ENCODE results near the gene SPDYE16. TPM values are rescaled to one million over a fixed set of nuclear protein-coding genes. Genes with fewer than 3 reads are reported as not detected.
"Not testable (repeated sequence)": the region's sequence is repeated elsewhere in the genome, so short reads cannot be mapped to it uniquely, and the experiment has no call there.

The SPDYE16 gene
- total RNA-seq, 4 donors from 2014 or later, result not detected

DNA sequence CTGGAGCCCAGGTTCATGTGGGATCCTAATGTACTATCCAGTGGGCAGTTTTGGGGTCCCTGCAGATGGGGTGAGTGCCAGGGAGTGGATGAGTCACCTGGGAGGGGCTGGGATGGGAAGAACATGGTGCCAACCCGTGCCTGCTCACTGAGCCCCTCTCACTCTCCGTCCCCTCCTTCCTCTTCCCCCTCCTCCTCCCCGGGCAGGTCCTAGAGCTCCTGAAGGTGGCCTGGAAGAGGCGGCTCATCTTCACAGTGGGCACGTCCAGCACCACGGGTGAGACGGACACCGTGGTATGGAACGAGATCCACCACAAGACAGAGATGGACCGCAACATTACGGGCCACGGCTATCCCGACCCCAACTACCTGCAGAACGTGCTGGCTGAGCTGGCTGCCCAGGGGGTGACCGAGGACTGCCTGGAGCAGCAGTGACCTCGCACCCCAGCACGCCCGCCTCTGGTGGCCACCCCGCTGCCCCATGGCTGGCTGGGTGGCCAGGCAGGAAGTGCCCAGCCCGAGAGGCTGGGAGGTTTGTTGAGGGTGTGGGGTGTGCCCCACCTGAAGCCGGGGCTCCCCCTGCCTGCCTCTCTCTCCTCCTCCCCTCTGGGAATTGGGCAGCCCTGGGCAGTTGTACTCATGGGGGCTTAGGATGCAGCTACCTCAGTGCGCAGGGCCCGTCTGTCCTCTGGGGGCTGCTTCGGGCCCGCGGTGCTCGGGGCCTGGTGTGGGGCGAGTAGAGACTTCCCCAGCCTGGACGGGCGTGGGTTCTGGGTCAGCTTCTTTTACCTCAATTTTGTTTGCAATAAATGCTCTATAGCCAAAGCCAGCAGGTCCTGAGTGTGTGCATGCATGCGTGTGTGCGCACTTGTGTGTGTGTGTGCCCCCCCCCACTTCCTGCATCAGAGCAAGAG is 37.7 kb downstream of the SPDYE16 start:
- TF ChIP-seq, protein P1, sequence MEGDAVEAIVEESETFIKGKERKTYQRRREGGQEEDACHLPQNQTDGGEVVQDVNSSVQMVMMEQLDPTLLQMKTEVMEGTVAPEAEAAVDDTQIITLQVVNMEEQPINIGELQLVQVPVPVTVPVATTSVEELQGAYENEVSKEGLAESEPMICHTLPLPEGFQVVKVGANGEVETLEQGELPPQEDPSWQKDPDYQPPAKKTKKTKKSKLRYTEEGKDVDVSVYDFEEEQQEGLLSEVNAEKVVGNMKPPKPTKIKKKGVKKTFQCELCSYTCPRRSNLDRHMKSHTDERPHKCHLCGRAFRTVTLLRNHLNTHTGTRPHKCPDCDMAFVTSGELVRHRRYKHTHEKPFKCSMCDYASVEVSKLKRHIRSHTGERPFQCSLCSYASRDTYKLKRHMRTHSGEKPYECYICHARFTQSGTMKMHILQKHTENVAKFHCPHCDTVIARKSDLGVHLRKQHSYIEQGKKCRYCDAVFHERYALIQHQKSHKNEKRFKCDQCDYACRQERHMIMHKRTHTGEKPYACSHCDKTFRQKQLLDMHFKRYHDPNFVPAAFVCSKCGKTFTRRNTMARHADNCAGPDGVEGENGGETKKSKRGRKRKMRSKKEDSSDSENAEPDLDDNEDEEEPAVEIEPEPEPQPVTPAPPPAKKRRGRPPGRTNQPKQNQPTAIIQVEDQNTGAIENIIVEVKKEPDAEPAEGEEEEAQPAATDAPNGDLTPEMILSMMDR (IDR thresholded peaks at IDR 0.05), result no peak
- ATAC-seq (ENCODE audit: low FRiP score) (peak; percentile 57), DNase-seq (ENCODE audit: low spot score) (no peak)

DNA sequence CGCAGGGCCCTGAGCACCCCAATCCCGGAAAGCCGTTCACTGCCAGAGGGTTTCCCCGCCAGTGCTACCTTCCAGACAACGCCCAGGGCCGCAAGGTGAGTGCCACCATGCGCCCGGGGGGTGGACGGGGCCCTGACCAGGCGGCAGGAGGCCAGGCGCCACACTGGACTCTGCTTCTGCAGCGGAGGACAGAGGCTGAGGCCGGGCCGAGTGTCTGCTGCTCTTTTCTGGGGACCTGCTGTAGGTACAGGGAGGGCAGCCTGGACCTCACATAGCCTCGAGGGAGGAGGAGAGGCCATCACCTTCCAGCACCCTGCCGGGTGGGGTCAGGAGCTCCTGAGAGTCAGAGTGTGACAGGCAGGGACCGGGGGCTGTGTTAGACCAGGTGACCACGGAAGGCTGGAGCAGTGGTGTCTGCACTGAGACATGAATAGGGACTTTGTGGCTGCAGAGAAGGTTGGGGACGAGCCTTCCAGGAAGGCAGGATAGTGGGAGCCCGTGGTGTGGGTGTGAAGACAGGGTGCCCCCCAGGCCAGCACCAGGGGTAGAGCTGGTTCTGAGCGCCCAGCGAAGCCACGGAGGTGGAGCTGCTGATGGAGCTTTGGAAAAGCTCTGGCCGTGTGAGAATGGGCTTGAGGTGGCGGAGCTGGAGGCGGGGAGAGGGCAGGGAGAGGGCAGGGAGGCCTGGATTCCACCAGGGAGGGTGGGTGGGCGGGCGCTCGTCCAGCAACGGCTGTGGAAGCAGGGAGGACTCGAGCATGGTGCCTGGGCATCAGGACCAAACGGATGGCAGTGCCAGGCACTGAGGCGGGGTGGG is 38.5 kb downstream of the SPDYE16 start:
- not testable (repeated sequence) for DNase-seq (ENCODE audit: low spot score)
- ATAC-seq (ENCODE audit: low FRiP score), result peak; percentile 42

DNA sequence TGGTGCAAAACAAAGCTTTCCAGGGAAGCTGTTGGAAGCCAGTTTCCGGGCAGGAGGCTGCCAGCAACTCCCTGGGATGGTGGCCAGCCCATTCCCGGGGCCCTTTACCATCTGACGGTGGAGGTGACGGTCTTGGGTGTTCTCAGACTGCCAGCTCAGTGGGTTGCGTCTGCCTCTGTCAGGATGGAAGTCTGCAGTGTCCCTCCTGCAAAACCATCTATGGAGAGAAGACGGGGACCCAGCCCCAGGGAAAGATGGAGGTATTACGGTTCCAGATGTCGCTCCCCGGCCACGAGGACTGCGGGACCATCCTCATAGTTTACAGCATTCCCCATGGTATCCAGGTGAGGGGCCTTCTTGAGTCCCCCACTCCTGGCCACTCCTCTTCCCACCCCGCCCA is 39.9 kb downstream of the SPDYE16 start:
- ATAC-seq (ENCODE audit: low FRiP score); DNase-seq (ENCODE audit: low spot score): not testable (repeated sequence)

DNA sequence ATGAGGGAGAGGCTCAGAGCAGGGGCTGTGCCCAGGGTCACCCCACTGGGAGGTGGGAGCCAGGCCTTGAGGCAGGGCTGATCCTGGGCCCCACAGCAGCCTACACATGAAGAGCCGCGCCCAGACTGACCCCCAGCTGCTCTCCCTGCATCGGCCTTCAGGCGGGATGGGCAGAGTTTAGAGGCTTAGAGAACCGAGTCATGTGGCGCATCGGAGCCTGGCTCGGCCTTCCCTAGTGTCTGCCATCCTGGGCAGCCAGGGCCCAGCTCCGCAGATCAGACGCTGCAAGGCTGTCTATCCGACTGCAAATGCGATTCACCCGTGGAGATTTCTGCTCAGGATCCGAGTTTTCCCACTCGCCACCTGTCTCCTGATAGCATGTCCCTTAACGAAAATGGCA is 40.3 kb downstream of the SPDYE16 start:
- not testable (repeated sequence) for DNase-seq (ENCODE audit: low spot score); ATAC-seq (ENCODE audit: low FRiP score)

DNA sequence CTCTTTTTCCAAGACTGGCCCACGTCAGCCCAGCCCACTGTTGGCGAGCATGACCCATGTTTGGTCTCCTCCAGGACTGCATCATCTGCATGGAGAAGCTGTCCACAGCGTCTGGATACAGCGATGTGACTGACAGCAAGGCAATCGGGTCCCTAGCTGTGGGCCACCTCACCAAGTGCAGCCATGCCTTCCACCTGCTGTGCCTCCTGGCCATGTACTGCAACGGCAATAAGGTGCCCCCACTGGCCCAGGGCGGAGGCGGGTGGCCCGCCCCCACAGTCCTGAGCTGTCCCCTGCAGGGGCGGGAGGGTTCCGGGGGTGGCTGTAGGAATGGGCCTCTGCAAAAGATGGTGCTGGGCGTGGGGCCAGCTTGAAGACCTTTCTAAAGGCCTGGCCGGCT is 40.9 kb downstream of the SPDYE16 start:
- not testable (repeated sequence) for DNase-seq (ENCODE audit: low spot score); ATAC-seq (ENCODE audit: low FRiP score)

DNA sequence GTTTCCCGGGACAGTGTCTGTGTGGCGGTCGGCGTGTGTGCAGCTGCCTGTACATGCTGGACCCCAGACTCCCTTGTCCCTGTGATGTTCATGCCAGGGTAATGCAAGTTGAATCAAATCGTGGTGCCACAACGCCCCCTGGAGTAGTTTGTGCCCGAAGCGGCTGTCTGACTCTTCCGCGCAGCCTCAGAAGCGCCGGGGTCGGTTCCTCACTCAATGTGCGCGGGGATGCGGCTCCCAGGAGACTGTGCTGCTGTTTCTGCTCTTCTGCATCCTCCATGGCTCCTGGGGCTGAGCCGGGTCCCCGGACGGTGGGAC is 43.2 kb downstream of the SPDYE16 start:
- not testable (repeated sequence) for DNase-seq (ENCODE audit: low spot score); ATAC-seq (ENCODE audit: low FRiP score)

DNA sequence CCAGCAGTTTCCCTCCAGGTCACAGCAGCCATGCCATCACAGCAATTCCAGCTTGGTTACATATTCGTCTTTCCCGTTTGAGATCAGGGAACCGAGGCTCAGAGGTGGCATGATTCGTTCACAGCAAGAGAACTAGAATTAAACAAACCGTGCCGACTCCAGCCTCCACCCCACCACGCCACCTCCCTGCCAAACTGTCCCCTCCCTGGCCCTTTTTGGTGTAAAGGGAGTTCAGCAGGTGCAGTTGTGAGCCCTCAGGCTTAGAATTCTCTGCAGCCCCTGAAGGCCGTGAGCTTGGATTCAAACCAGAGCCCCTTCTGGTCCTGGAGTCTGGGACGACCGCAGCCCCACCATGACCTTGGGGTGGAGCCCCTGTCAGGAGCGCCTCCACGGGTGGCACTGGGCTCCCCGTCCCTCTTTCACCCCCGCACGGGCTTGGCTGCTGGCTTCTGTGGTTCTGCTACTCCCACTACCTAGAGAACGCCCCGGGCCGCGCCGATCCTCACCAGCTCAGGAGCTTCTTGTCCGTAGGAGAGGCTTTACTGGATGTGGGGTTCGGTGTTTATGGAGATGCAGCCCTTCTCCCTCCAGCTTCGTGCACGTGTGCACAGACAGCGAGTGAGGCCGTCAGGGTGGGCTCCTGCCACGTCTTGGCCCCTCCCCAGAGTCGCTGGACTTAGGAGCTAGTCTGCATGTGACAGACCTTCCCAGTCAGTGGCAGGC is 43.7 kb downstream of the SPDYE16 start:
- DNase-seq (ENCODE audit: low spot score); ATAC-seq (ENCODE audit: low FRiP score): not testable (repeated sequence)

DNA sequence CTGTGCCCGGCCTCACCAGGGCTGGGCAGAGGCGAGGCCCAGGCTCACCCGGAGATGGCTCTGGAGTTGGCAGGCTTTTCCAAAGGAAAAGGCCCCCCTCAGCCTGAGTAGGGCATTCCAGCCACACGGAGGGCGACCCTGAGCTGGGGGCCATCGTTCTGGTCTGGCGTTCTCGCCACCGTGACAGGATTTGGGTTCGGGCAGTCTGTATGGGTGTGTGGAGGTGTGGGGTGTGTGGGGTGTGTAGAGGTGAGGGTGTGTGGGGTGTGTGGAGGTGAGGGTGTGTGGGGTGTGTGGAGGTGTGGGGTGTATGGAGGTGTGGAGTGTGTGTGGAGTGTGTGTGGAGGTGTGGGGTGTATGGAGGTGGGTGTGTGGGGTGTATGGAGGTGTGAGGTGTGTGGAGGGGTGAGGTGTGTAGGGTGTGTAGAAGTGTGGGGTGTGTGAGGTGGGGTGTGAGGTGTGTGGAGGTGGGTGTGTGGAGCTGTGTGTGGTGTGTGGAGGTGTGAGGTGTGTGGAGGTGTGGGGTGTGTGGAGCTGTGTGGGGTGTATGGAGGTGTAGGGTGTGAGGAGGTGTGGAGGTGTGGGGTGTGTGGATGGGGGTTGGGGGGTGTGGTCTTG is 44.4 kb downstream of the SPDYE16 start:
- DNase-seq (ENCODE audit: low spot score); ATAC-seq (ENCODE audit: low FRiP score): not testable (repeated sequence)

DNA sequence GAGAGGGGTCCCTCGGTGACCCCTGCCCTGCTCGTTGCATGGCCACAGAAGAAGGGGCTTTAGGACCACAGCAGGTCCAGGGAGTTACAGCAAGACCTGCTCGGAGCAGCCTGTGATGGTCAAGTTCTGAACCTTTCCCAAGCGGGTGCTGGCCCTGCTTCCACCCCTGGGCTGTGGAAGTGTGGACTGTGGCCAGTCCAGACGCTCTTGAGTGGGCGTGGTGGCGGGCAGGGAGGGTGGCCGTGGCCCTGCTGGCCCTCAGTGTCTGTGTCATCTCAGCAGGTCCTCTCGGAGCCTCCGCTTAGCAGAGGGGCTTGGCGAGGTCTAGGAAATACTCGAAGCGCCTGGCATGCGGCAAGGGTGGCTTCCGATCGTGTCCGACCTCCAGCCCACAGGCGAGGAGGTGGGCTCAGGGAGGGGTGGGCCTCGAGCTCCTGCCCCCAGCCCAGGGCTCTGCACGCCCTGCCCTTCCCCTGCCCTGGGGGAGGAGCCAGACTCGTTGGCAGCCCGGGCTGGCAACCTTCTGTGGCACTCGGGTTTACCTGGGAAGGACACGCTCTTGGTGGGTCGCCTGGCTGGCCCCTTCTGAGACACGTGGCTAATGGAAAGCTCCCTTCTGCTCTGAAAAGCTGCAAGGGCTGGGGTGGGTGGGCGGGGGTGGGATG is 45.0 kb downstream of the SPDYE16 start:
- not testable (repeated sequence) for ATAC-seq (ENCODE audit: low FRiP score); DNase-seq (ENCODE audit: low spot score)

DNA sequence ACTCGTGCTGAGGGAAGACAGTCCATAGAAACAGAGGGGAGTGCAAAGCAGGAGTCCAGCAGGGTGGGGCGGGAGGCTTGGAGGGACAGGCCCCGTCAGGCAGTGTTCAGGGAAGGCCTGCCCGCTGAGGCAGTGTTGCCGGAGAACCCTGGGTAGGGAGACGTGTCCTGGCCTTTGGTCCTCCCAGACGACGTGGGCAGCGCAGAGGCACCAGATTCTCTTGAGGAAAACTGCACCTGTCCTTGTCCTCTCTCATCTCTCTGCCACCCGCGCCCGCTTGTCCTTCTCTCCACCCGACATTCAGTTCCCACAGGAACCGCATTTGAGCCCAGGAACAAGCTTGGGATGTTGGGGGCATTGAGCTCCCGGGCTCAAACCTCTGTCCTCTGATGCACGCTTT is 47.4 kb downstream of the SPDYE16 start:
- not testable (repeated sequence) for ATAC-seq (ENCODE audit: low FRiP score); DNase-seq (ENCODE audit: low spot score)

DNA sequence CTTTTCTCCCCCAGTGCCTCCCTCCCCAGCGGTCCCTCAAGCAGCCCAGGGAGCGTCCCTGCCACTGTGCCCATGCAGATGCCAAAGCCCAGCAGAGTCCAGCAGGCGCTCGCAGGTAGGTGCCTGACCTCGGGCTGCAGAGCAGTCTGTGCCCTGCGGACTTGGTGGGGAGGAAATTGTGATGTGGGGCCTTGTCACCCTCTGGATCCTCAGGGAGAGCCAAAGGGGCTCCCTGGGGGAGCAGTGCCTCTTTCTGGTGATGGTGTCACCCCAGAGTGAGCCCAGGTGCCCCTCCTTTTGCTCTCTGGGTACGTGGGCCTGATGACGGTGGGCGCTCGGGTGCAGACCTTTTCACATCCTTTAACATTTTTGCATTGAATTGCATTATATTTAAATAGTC is 51.0 kb downstream of the SPDYE16 start:
- ATAC-seq (ENCODE audit: low FRiP score); DNase-seq (ENCODE audit: low spot score): not testable (repeated sequence)

DNA sequence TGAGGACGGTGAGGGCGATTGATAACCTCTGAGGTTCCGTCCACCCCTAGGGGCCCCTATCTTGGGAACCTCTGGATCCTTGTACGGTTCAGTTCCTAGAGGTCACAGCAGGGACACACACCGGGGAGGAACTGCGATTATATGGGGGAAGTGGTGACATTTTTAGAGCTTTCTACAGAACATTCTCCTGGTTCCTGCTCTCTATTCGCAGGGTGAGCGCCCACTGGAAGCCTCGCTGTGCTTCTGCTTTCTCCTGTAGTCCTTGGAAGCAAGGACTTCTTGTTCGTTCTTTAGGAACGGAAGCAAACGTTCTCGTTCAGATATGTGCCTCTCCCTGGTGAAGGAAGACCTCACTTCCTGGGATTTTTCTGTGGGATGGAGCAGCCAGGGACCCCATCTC is 55.1 kb downstream of the SPDYE16 start:
- not testable (repeated sequence) for DNase-seq (ENCODE audit: low spot score); ATAC-seq (ENCODE audit: low FRiP score)

DNA sequence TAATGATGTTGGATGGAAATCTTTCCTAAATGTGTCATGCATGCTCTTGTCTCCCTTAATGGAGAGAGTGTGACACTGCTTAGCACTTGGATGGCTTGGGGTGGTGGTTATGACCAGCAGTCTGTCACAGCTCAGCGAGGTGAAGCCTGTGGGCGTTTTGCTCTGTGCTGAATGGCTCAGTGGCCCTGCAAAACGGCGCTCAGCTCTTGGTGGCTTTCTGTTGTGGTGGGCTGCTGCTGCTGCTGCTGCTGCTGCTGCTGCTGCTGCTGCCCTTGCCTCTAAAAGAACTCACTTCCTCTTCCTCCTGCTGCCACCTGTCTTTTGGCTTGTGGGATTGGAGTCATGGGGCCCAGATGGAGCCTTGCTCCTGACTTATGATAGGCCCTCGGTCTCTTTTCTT is 56.5 kb downstream of the SPDYE16 start:
- not testable (repeated sequence) for DNase-seq (ENCODE audit: low spot score); ATAC-seq (ENCODE audit: low FRiP score)

DNA sequence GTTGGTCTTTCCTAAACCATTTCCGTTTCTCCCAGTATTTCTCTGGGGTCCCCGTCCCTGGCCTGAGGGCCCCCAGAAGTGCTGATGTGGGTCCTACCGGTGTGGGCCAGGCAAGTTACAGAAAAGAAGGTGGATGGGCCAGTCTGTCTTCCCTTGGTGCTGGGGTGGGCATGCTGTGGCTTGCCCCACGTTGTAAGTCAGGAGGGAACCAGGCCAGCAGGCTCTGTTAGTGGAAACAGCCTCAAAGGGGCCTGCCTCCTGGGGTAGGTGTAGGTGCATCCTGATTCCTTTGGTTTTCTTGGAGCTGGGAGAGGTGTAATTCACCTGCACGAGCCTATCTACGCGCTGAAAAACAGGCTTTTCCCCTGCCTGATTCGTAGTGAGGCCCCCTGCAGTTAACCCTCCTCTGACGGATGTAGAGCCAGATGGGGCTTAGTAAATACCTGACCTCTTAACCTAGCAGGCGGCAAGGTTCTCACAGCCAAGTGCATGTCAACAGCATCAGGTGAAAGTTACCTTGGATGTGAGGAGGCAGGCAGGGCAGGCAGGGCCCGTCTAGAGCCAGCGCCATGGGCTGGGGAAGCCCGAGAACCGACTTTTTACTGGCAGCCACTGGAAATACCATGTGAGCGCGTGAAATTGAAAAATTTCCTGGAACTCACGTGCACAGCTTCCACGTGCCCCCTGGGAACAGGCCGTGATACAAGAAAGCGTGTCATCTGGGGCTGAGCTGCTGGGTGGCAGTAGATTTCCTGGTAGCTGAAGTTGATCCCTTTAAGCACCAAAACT is 57.1 kb downstream of the SPDYE16 start:
- not testable (repeated sequence) for ATAC-seq (ENCODE audit: low FRiP score); DNase-seq (ENCODE audit: low spot score)

DNA sequence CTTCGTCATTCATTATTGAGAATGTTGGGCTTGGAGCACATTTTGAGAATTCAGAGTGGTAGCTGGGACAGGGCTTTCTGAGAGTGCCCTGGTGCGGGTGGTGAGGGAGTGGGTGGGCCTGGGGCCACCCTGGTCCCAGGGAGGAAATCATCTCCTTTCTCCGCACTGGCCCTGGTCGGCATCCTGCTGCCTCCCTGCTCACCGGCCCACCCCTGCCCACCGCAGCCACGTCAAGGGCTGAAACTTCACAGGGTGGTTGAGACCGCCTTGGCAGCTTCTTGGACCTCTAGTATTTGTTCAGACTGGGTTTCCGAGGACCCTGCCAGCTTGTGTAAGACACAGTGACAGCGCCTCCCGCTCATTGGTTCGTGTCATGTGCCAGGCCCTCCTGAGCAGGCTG is 58.6 kb downstream of the SPDYE16 start:
- not testable (repeated sequence) for ATAC-seq (ENCODE audit: low FRiP score); DNase-seq (ENCODE audit: low spot score)

DNA sequence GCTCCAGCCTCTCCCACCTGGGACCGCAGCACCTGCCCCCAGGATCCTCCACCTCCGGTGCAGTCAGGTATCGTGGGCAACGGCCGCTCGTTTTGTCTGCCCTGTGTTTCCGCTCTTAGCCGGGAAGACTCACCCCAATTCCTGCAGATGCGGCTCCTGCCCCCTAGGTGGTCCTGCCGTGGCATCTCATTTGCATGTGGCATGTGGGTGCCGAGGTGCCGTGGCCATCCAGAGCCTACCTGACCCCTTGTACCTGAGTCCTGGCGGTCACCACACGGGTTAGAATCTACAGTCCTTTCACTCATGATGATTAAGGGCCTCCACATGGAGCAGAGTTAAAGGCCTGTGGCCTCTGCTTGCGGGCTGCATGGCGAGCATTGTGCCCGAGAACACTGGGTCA is 60.0 kb downstream of the SPDYE16 start:
- not testable (repeated sequence) for DNase-seq (ENCODE audit: low spot score); ATAC-seq (ENCODE audit: low FRiP score)

All from omental fat pad (tissue), 4 donors.